Colonic mucosa (tissue), 4 donors: Measurements from ENCODE around the gene RAI1. TPM values are rescaled to one million over a fixed set of nuclear protein-coding genes. Genes with fewer than 3 reads are reported as not detected.

Source experiments
- DNase-seq: peaks from one replicate; pipeline ENCODE4 v3.0.0-alpha.2; 2020
- H3K27ac ChIP-seq: fragments of 200-600 bp; one replicate; pipeline ENCODE4 v1.8.0; 2021
- H3K27me3 ChIP-seq: fragments of 200-600 bp; one replicate; pipeline ENCODE4 v1.8.0; 2021
- H3K36me3 ChIP-seq: fragments of 200-600 bp; one replicate; pipeline ENCODE4 v1.8.0; 2021
- H3K4me1 ChIP-seq: fragments of 200-600 bp; one replicate; pipeline ENCODE4 v1.8.0; 2021; ENCODE audit warnings: mild to moderate bottlenecking
- H3K4me3 ChIP-seq: fragments of 200-600 bp; one replicate; pipeline ENCODE4 v1.8.0; 2021
- H3K9ac ChIP-seq, 2 donors: one replicate each; pipeline ENCODE4 v1.7.0; 2013; ENCODE audit warnings: control low read depth in 2 of 2, low read depth in 2 of 2, low read length in 2 of 2
- H3K9me3 ChIP-seq: fragments of 200-600 bp; one replicate; pipeline ENCODE4 v1.8.0; 2021
- intact Hi-C: fragments of 100-400 bp; cut with DNase I; formaldehyde crosslinking; loops from one replicate; pipeline ENCODE4 v1.14.1; 2022
- total RNA-seq, 2 donors: library from RNA; stranded (reverse); fragmentation: NEBNext Ultra II Directional in 1 of 2; extraction: Animal tissue kit (Norgen Biotek cat#: 25700) in 1 of 2; gene quantifications; one replicate each; pipeline ENCODE4 v1.2.1, GENCODE V29; 2021
- TF ChIP-seq, protein P1 (sequence below): fragments of 200-600 bp; IDR thresholded peaks from one replicate; pipeline ENCODE4 v1.8.0; 2022; ENCODE audit warnings: antibody characterized with exemption, mild to moderate bottlenecking
- donor health status: healthy.
- donor health status: DM: no; HTN: no; CAD: no.
- donor health status: DM: no; HTN: no; CAD: no.

RAI1 gene
- total RNA-seq, 2 donors from 2014 or later = 21.8 to 24.5 TPM

DNA sequence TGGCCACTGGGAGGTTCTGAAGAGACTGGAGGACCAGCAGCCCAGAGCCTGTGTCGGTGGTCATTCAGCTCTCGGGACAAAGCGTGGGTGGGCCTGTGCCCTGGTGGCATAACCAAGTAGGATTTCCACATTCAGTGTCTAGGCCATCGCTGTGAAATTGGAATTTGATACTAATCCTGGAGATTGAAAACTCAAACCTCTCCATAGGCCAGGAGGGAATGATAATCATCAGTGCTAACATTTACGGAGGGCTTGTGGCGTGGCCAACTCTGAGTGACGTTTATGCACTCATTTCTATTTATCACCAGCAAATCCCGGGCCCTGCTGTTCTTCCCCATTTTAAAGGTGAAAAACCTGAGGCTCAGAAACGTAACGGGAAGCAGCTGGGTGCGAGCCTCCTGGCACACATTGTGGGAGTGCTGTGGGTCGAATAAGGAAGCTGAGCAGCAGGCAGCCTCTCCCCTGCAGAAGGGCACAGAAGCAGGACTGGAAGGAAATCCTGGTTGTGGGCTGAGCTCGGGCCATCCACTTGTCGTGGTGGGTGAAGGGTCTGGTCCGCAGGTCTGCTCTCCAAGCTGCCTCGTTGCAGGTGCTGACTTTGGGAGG is 33.1 kb downstream of the RAI1 start:
- Histone ChIP-seq H3K4me1 (peaks cover 12% of the 10 kb centered on the region), H3K9me3 (no peaks in the 10 kb centered on the region), H3K27ac (peak overlapping the region; percentile 22), H3K9ac (no peak overlapping the region), H3K36me3 (no peaks in the 10 kb centered on the region), H3K4me3 (no peak overlapping the region), H3K27me3 (no peaks in the 10 kb centered on the region)
- DNase-seq = no peak
- intact Hi-C loops = no loop called here
- TF ChIP-seq, protein P1, sequence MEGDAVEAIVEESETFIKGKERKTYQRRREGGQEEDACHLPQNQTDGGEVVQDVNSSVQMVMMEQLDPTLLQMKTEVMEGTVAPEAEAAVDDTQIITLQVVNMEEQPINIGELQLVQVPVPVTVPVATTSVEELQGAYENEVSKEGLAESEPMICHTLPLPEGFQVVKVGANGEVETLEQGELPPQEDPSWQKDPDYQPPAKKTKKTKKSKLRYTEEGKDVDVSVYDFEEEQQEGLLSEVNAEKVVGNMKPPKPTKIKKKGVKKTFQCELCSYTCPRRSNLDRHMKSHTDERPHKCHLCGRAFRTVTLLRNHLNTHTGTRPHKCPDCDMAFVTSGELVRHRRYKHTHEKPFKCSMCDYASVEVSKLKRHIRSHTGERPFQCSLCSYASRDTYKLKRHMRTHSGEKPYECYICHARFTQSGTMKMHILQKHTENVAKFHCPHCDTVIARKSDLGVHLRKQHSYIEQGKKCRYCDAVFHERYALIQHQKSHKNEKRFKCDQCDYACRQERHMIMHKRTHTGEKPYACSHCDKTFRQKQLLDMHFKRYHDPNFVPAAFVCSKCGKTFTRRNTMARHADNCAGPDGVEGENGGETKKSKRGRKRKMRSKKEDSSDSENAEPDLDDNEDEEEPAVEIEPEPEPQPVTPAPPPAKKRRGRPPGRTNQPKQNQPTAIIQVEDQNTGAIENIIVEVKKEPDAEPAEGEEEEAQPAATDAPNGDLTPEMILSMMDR = no peak

DNA sequence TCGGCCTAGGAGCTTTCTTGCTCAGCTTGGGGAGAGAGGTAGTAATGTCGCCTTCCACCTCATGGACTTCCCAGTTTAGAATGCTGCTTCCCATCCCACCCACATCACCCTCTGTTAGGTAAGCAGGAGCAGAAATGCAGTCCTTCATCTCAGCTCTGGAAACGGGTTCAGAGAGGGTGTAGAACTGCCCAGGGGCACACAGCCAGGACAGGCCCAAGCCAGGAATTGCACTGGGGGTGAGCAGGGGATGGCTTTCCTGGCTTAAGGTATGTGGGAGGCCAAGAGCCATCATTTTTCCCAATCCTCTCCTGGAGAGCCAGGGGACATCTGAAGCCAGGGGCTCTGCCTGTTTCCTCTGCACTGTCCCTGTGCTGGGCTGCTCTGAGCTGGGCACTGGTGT is 33.6 kb downstream of the RAI1 start:
- intact Hi-C loops = no loop called here
- H3K27ac ChIP-seq = peak overlapping the region; percentile 22
- DNase-seq = no peak
- H3K4me3 ChIP-seq = no peak overlapping the region
- H3K4me1 ChIP-seq = peaks cover 12% of the 10 kb centered on the region
- H3K27me3 ChIP-seq = no peaks in the 10 kb centered on the region
- H3K9me3 ChIP-seq = no peaks in the 10 kb centered on the region
- H3K36me3 ChIP-seq = no peaks in the 10 kb centered on the region
- no peak overlapping the region for H3K9ac ChIP-seq
- TF ChIP-seq, protein P1 = no peak

DNA sequence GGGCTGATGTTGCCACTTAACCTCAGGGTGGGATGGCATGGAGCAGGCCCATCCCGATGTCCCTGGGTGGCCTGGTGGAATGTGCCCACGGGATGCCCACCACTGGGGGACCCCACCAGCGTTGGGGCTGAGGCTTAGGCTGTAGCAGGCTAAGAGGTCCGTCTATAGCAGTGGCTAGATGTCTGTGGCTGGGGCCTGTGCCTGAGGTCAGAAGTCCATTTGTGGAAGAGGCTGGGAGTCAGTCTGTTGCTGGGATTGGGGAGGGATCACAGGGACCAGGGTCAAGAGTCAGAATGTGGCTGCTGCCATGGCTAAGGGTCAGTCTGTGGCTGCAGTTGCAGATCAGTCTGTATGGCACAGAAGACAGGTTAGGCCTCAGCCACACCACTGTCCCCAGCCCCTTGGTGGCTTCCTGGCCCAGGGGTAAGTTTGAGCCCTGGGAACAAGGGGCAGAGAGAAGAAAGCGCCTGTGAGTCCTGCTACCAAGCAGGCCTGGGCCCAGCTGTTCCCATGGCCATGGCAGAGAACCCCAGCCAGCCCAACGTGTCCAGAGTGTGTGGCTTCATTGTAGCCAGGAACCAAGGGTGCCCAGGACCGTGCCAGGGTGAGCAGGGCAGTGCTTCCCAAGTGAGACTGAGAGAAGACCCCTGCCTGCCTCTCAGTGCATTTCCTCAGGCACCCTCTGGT is 35.7 kb downstream of the RAI1 start:
- Histone ChIP-seq H3K9me3 (no peaks in the 10 kb centered on the region), H3K4me1 (peaks cover 4% of the 10 kb centered on the region), H3K27me3 (no peaks in the 10 kb centered on the region), H3K9ac (no peak overlapping the region), H3K27ac (no peak overlapping the region), H3K4me3 (no peak overlapping the region), H3K36me3 (no peaks in the 10 kb centered on the region)
- DNase-seq = no peak
- intact Hi-C loops = no loop called here
- TF ChIP-seq, protein P1 = no peak

DNA sequence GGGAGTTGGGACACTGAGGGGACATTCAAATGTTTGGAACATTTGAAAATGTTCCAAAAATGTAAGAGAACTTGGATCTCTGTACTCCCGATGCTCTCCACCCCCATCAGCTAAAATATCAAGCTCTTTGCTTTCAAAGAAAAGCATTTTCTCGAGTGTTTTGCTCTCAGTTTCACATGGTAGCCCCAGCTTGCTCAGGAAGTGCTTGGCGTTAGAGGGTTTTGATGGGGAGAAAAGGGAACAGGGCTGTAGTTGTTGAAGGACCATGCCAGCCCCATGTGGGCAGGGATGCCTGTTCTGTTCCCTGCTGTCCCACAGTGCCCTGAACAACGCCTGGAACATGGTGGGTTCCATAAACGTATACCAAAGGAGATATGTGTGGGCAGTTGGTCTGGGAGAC is 37.0 kb downstream of the RAI1 start:
- intact Hi-C loops = no loop called here
- Histone ChIP-seq H3K27ac (no peak overlapping the region), H3K4me3 (no peak overlapping the region), H3K9me3 (no peaks in the 10 kb centered on the region), H3K36me3 (no peaks in the 10 kb centered on the region), H3K9ac (no peak overlapping the region), H3K4me1 (no peaks in the 10 kb centered on the region), H3K27me3 (no peaks in the 10 kb centered on the region)
- no peak for DNase-seq
- TF ChIP-seq, protein P1 = no peak

DNA sequence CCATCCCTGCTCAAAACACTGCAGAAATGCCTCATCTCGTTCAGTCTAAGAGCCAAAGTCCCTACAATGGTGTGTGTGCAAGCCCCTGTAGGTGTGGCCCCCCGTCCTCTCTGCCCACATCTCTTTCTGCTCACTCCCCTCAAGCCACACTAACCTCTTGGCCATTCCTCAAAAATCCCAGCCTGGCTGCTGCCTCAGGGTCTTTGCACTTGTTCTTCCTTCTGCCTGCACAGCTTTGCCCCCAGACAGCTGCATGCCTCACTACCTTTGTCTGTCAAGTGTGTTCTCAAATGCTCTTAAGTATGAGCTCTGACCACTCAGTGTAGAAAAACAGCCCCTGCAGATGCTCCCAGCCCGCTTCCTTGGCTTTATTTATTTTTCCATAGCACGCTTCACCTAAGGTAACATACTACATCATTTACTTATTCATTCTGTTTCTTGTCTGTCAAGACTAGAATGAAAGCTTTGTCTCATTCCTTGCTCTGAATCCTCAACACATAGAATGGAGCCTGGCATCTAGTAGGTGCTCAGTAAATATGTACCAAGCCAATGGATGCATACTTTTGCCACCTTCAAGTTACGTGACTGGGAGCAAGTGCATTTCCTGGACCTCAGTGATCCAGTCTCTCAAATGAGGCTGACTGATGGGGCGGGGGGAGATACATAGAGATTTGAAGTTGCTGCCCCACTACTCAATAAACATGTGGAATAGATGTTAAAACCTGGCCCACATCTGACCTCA is 38.1 kb downstream of the RAI1 start:
- DNase-seq = no peak
- Histone ChIP-seq H3K9ac (no peak overlapping the region), H3K36me3 (no peaks in the 10 kb centered on the region), H3K4me3 (no peak overlapping the region), H3K9me3 (no peaks in the 10 kb centered on the region), H3K4me1 (no peaks in the 10 kb centered on the region), H3K27me3 (no peaks in the 10 kb centered on the region), H3K27ac (no peak overlapping the region)
- intact Hi-C loops = no loop called here
- TF ChIP-seq, protein P1 = no peak
